Fibroblast of lung (primary cell): Measurements from ENCODE around the gene FTO. TPM values are rescaled to one million over a fixed set of nuclear protein-coding genes. Genes with fewer than 3 reads are reported as not detected.

Experiments
- DNase-seq, 2 donors: peaks; one replicate each; pipeline versions ENCODE4 v3.0.0 to v3.0.0-alpha.2; 2010; ENCODE audit warnings: low read depth in 2 of 2
- H2AFZ ChIP-seq: 2 replicates; pipeline ENCODE4 v1.5.1; 2012; ENCODE audit warnings: low read length, control low read depth, inconsistent platforms
- H3K27ac ChIP-seq: 2 replicates; pipeline ENCODE4 v1.5.1; 2011; ENCODE audit warnings: low read length, control low read depth; ENCODE audit not compliant: insufficient read depth
- H3K27me3 ChIP-seq: 2 replicates; pipeline ENCODE4 v1.5.1; 2011; ENCODE audit warnings: mild to moderate bottlenecking, low read length; ENCODE audit not compliant: control insufficient read depth, insufficient read depth
- H3K36me3 ChIP-seq: 2 replicates; pipeline ENCODE4 v1.5.1; 2011; ENCODE audit warnings: low read length; ENCODE audit not compliant: control insufficient read depth, insufficient read depth
- H3K4me1 ChIP-seq: 2 replicates; pipeline ENCODE4 v1.5.1; 2011; ENCODE audit warnings: low read length; ENCODE audit not compliant: control insufficient read depth, insufficient read depth; ENCODE audit errors: extremely low read depth
- H3K4me2 ChIP-seq: 2 replicates; pipeline ENCODE4 v1.5.1; 2011; ENCODE audit warnings: low read length, control low read depth; ENCODE audit not compliant: insufficient read depth; ENCODE audit errors: extremely low read depth
- H3K4me3 ChIP-seq, 4 experiments: fragments of 200-600 bp in 1 of 4; sonication (generic) in 1 of 4; replicated peaks in 1 of 4; 2 replicates each; pipeline ENCODE4 v1.5.1; 2011 to 2016; ENCODE audit warnings: low read length in 4 of 4, low read depth in 3 of 4, mild to moderate bottlenecking in 3 of 4, control low read depth in 2 of 4, inconsistent platforms in 1 of 4, mixed read lengths in 1 of 4; ENCODE audit not compliant: insufficient read depth in 1 of 4; ENCODE audit errors: control extremely low read depth in 1 of 4
- H3K79me2 ChIP-seq: 2 replicates; pipeline ENCODE4 v1.5.1; 2012; ENCODE audit warnings: mild to moderate bottlenecking, low read length, inconsistent platforms; ENCODE audit not compliant: control insufficient read depth, insufficient read depth
- H3K9ac ChIP-seq: 2 replicates; pipeline ENCODE4 v1.5.1; 2011; ENCODE audit warnings: mild to moderate bottlenecking, low read length, control low read depth; ENCODE audit not compliant: insufficient read depth
- H3K9me3 ChIP-seq: 2 replicates; pipeline ENCODE4 v1.5.1; 2012; ENCODE audit warnings: low read depth, low read length; ENCODE audit not compliant: control insufficient read depth, insufficient read depth
- H4K20me1 ChIP-seq: 2 replicates; pipeline ENCODE4 v1.5.1; 2011; ENCODE audit warnings: low read length; ENCODE audit not compliant: control insufficient read depth, insufficient read depth; ENCODE audit errors: extremely low read depth
- CTCF ChIP-seq, 2 donors: IDR thresholded peaks in 1 of 2; conservative IDR thresholded peaks in 1 of 2; 1 replicate in 1 of 2; 2 replicates in 1 of 2; pipeline ENCODE4 v1.5.1; 2011 to 2012; ENCODE audit warnings: low read length in 2 of 2, control low read depth in 1 of 2, inconsistent platforms in 1 of 2, low read depth in 1 of 2, mild to moderate bottlenecking in 1 of 2
- EZH2 ChIP-seq: IDR thresholded peaks from 2 replicates; pipeline ENCODE4 v1.5.1; 2012; ENCODE audit warnings: low read length, control low read depth, mild to moderate bottlenecking; ENCODE audit errors: missing control alignments
- polyA plus RNA-seq, 2 donors: library from polyadenylated mRNA; depleted of rRNA in 1 of 2; stranded (reverse) in 1 of 2; unstranded in 1 of 2; fragments of >200 nt; gene quantifications; 2 replicates each; pipeline ENCODE4 v1.2.1, GENCODE V29; 2011 to 2012; ENCODE audit warnings: missing spikeins in 1 of 2
- total RNA-seq: library from RNA; depleted of rRNA; stranded (reverse); fragments of >200 nt; gene quantifications from 2 replicates; pipeline ENCODE4 v1.2.1, GENCODE V29; 2014

FTO gene
- total and polyA plus RNA-seq, 2 donors (not counting 1 experiment from before 2014, with no cell fraction given): 61.1 to 97.6 TPM

DNA sequence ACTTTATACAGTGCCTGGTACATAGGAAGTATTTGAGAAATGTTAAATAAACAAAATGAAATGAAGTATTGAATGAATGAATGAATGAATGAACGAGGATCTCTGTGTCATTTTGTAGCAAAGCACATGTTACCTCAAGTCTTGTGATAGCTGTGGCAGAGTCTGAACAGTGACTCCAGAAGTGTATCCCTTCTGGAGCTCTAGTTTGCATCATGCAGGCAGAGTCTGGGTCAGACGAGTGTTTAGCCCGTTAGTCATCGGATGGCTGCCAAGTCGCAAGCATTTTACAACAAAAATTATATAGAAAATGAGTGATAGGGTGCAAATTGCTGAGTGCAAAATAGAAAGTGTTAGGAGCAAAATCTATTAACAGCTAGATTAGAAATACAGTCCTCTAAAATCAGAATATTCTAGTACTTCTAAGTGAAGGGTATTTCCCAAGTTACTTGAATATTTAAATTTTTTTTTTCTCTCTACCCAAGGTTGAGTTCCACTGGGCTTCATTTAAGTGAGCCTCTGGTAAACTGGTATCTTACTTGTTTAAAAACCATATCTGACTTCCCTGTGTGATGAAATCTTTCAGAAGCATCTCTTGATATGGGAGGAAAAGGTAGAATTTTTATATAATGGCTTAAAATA is 113.3 kb downstream of the FTO start:
- H3K79me2 ChIP-seq: no peaks in the 10 kb centered on the region
- H3K4me2 ChIP-seq: peak overlapping the region; percentile 20
- no peak overlapping the region for H3K9ac ChIP-seq
- H3K4me1 ChIP-seq: peaks cover 18% of the 10 kb centered on the region
- no peaks in the 10 kb centered on the region for H3K27me3 ChIP-seq
- H4K20me1 ChIP-seq: no peaks in the 10 kb centered on the region
- DNase-seq: peak; percentile 95 to 98
- H2AFZ ChIP-seq: no peak overlapping the region
- H3K9me3 ChIP-seq: no peaks in the 10 kb centered on the region
- TF ChIP-seq EZH2 (no peak), CTCF (conservative IDR thresholded peaks at IDR 0.05 in 1 of 2, IDR thresholded peaks at IDR 0.05 in 1 of 2; ENCODE audit: low read depth in 1 of 2, low read length in 2 of 2) (no peak)
- no peaks in the 10 kb centered on the region for H3K36me3 ChIP-seq
- no peak overlapping the region for H3K4me3 ChIP-seq
- H3K27ac ChIP-seq: peak overlapping the region; percentile 24

DNA sequence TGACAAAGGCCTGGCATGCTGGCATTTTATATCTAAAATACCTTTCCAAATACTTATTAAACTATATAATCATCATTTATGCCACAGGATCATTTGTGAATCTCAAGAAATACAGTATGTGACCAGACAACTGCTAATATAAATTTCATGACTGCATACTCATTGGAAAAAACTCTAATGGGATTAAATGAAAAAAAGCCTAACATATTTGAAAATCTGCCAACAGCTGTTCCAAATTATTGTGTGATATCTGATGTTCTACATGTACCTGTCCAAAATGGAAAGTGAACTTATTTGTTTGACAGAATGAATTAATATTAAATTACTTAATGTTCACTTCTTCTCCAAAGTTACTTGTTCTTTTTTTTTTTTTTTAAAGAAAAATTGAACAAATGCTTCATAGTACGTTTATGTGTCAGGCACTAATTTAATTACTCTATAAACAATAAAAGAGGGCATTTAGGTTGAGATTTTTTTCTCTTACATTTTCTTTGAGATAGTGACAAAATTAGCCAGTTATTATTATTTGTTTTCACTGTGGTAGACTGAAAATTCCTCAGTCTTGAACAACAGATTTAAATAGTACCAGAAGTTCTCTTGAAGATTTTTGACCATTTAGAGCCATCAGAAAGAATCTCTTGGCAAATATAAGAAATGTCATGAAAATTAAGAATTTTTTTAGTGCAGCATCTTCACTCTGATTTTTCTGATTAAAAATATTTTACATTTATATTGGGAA is 114.0 kb downstream of the FTO start:
- peak; percentile 16 to 68 for DNase-seq
- Histone ChIP-seq H3K9ac (no peak overlapping the region), H3K4me2 (peak overlapping the region; percentile 20), H3K79me2 (no peaks in the 10 kb centered on the region), H3K27me3 (no peaks in the 10 kb centered on the region), H3K9me3 (no peaks in the 10 kb centered on the region), H3K4me3 (no peak overlapping the region), H2AFZ (no peak overlapping the region), H3K27ac (no peak overlapping the region), H4K20me1 (no peaks in the 10 kb centered on the region), H3K36me3 (no peaks in the 10 kb centered on the region), H3K4me1 (peaks cover 22% of the 10 kb centered on the region)
- no peak for TF ChIP-seq CTCF (conservative IDR thresholded peaks at IDR 0.05 in 1 of 2, IDR thresholded peaks at IDR 0.05 in 1 of 2; ENCODE audit: low read depth in 1 of 2, low read length in 2 of 2)
- TF ChIP-seq EZH2: no peak

GRCh38 chr16:53821487-53821886 is 117.5 kb downstream of the FTO start:
- DNase-seq: peak in 1 of 2 donors; percentile 83
- peak overlapping the region; percentile 4 for H3K4me2 ChIP-seq
- no peak overlapping the region for H2AFZ ChIP-seq
- H4K20me1 ChIP-seq: no peaks in the 10 kb centered on the region
- H3K79me2 ChIP-seq: no peaks in the 10 kb centered on the region
- H3K36me3 ChIP-seq: peaks cover 2% of the 10 kb centered on the region
- H3K4me1 ChIP-seq: peaks cover 22% of the 10 kb centered on the region
- no peaks in the 10 kb centered on the region for H3K27me3 ChIP-seq
- TF ChIP-seq CTCF (conservative IDR thresholded peaks at IDR 0.05 in 1 of 2, IDR thresholded peaks at IDR 0.05 in 1 of 2; ENCODE audit: low read depth in 1 of 2, low read length in 2 of 2): no peak
- peak overlapping the region; percentile 8 for H3K27ac ChIP-seq
- H3K9me3 ChIP-seq: no peaks in the 10 kb centered on the region
- no peak overlapping the region for H3K4me3 ChIP-seq
- no peak overlapping the region for H3K9ac ChIP-seq
